NCI-H2029 (cell line): ENCODE measurements around the gene TTC5.
"Not testable (repeated sequence)": the region's sequence is repeated elsewhere in the genome, so short reads cannot be mapped to it uniquely, and the experiment has no call there.

Experiments
- DNase-seq: peaks from one replicate; lab custom pipeline; 2025; lab: John Stamatoyannopoulos, UW

TTC5 gene, protein sequence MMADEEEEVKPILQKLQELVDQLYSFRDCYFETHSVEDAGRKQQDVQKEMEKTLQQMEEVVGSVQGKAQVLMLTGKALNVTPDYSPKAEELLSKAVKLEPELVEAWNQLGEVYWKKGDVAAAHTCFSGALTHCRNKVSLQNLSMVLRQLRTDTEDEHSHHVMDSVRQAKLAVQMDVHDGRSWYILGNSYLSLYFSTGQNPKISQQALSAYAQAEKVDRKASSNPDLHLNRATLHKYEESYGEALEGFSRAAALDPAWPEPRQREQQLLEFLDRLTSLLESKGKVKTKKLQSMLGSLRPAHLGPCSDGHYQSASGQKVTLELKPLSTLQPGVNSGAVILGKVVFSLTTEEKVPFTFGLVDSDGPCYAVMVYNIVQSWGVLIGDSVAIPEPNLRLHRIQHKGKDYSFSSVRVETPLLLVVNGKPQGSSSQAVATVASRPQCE

DNA sequence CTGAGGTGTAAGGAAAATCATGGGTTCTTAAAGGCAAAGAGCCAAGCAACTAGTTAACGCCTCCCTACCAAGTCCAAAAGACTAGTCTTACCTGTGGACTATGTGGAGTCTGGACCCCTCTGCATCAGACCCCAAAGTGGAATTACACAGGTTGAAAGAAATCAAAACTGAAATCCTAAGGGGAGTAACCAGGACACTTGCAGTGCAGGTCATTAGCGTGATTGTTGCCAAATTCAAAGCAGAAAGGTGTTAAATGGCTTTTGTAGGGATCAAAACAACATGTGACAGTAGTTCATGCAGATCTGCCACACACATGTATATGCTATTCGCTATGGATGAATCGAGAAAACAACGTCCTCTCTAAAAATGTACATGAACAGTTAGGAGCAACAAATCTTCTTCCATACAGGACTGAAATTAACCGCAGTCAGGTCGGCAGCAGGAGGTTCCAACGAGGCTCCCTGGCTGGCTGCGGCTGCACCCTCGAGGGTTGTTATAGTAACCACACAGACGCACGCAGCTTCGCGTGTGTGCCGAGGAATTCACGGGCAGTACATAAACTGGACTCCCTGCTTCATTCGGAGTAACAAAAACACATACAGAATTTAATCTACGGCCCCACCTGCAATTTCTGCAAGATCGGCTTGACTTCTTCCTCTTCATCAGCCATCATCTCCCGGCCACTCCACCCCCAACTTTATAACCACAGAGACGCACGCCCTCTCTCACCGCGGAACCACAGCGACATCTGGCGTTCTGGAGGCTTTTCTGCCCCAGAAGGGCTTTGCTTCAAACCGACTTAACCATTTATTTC is at the start of gene TTC5:
TTC5 (minus strand) TSS at position 687 of the 814 bp plus-strand sequence; CDS start at position 673, 14 bp downstream.
- peak; percentile 72 for DNase-seq

DNA sequence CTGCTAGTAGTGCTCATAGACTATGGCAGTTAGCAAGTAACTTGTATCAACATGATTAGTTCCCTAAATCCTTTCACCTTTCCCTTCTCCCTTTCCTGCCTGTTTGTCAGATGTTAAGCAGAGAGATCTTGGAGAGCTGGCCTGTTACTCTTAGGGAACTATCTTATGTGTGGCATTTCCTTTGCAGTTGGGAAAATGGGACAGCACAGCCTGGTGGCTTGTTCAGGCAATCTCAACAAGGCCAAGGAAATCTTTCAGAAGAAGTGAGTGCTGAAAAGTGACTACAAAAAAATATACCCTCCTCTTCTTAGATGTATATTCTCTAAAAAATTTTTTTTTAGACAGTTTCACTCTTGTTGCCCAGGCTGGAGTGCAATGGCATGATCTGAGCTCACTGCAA is 45.1 kb upstream of the TTC5 start:
- DNase-seq: no peak

DNA sequence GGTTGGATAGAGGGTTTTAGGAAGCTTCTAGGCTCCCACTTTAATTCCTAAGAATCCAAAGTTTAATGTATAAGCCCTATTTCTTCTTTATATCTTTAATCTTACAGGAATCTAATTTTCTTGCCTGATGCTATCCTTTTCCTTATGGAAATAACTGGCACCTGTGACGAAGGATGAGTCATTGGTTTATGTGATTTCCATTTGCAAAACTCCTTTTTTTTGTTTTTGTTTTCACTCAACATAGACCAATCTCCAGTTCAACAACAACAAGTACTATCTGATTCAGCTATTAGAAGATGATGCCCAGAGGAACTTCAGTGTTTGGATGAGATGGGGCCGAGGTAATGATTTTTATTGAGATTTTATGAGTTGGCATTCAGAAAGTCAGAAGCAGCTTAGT is 44.5 kb upstream of the TTC5 start:
- no peak for DNase-seq

DNA sequence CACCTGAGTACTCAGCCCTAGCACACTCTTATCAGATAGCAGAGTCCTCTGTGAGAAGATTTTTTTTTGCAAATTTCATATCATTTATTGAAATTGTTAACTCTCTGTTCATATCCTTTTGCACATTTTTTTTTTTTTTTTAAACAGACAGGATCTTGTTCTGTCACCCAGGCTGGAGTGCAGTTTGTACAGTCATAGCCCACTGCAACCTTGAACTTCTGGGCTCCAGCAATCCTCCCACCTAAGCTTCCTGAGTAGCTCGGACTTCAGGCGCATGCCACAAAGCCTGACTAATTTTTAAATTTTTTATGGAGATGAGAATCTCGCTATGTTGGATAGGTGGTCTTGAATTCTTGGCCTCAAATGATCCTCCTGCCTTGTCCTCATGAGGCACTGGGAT is 42.0 kb upstream of the TTC5 start:
- DNase-seq: no peak

DNA sequence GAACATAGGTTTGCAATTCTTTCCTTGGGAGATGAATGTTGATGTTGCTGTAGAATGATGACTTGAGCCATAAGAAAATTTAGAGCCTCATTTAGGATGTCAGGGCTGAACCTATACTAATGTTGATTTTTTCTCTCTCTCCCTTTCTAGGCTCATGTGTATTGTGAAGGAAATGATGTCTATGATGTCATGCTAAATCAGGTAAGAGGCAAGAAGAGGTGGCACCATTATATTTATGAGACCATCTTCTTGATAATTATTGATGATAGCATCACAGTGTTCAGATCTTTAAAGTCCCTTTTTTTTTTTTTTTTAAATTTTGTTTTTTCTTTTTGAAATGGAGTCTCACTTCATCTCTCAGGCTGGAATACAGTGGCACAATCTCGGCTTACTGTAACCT is 41.0 kb upstream of the TTC5 start:
- DNase-seq: no peak

DNA sequence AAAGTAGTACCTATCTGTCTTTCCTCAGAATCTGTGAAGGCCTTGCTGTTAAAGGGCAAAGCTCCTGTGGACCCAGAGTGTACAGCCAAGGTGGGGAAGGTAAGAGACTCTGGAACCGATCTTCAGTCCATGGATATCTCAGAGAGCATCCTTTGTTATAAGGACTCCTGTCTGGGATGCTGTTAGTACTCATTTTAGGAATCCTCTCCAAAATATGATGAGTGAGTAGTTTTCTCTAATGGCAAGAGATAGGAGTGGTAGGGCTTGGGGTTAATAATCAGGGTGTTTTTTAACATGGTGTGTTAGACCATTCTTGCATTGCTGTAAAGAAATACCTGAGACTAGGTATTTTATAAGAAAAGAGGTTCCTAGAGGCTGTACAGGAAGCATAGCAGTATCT is 39.6 kb upstream of the TTC5 start:
- no peak for DNase-seq

DNA sequence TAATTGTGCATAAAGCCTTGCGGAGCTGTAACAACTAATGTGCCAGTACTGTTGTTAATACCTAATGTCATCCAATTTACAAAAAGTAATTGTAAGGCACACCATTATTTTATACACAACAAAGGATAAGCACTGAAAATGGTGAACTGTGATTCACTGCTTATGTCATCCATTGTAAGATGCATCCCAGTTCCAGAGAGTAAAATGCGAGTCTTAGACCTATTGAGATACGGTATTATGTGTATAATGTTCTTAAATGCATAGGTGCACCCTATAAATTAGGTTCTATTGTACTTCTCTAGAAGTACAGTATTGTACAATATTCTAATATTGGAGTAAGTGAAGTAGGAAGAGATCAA is 38.1 kb upstream of the TTC5 start:
- no peak for DNase-seq

DNA sequence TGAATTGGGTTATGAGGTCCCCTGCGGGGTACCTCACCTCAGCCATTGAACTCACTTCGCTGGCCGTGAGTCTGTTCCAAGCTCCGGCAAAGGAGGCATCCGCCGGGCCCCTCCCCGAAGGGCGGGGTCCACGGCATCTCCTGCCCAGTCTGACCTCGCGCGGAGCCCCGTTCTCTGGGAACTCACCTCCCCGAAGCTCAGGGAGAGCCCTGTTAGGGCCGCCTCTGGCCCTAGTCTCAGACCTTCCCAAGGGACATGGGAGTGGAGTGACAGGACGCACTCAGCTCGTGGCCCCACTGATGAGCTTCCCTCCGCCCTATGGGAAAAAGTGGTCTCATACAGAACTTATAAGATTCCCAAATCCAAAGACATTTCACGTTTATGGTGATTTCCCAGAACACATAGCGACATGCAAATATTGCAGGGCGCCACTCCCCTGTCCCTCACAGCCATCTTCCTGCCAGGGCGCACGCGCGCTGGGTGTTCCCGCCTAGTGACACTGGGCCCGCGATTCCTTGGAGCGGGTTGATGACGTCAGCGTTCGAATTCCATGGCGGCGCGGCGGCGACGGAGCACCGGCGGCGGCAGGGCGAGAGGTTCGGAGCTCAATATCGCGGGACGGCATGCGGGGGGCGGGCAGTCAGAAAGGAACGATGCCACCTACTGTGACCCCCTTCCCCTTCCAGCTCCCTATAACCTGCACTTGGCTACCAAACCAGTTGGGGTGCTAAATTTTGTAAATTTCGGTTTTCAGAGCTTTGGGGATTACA is 37.5 kb upstream of the TTC5 start, which contains the start of gene PARP2:
PARP2 (plus strand) TSS at position 544 of the 770 bp plus-strand sequence; CDS start at position 551, 7 bp downstream.
- peak; percentile 100 for DNase-seq

DNA sequence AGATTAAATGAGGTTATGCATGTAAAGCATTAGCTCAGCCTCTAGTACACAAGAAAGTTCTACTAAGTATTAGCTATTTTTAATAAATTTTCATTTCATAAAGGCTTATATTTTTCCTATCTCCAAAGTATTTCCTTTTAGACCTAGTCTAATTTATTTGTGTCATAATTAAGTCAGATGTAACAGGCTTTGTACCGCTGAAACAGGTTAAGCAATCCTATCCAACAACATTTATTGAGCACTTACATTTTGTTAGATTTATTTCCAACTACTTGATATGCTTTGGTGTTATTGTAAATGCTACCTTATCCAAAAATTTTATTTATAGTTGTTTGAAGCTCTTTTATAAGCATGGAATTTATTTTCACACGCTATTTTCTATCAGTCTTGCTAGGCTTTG is 35.9 kb upstream of the TTC5 start:
- DNase-seq: no peak

DNA sequence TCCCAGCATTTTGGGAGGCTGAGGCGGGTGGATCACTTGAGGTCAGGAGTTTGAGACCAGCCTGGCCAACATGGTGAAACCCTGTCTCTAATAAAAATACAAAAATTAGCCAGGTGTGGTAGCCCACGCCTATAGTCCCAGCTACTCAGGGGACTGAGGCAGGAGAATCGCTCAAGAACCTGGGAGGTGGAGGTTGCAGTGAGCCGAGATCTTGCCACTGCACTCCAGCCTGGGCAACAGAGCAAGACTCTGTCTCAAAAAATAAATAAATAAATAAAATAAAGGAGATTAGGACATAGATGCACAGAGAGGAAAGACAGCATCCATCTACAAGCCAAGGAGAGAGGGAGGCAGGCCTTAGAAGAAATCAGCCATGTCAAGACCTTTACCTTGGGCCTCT is 35.3 kb upstream of the TTC5 start:
- DNase-seq: not testable (repeated sequence)

DNA sequence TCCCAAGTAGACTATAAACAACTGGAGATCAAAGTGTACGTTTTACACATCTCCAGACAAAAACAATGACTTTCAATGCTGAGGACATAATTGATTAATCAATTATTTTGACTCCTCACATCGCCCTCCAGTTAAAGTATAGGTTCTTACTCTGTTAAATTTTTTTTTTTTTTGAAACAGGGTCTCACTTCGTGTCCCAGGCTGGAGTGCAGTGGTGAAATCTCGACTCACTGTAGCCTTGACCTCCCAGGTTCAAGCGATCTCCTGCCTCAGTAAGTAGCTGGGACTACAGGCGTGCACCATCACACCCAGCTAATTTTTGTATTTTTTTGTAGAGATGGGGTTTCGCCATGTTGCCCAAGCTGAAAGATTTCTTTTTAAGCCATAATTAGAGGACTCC is 28.3 kb upstream of the TTC5 start:
- no peak for DNase-seq

DNA sequence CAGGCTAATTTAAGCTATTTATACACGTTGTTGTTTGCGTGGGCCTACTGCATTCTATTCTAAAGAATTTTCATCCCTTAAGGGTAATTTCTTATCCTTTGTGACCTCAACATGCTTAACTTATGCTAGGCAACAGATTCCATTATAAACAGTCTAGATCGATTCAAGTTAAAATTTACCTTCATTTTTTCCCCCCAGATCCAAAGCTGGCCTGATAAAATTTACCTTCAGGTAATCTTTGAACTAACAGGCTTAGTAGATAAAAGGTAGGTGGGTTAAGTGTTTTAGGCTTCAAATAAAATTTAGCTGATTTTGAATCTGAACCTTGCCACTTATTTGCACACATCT is 27.7 kb upstream of the TTC5 start:
- DNase-seq: no peak

DNA sequence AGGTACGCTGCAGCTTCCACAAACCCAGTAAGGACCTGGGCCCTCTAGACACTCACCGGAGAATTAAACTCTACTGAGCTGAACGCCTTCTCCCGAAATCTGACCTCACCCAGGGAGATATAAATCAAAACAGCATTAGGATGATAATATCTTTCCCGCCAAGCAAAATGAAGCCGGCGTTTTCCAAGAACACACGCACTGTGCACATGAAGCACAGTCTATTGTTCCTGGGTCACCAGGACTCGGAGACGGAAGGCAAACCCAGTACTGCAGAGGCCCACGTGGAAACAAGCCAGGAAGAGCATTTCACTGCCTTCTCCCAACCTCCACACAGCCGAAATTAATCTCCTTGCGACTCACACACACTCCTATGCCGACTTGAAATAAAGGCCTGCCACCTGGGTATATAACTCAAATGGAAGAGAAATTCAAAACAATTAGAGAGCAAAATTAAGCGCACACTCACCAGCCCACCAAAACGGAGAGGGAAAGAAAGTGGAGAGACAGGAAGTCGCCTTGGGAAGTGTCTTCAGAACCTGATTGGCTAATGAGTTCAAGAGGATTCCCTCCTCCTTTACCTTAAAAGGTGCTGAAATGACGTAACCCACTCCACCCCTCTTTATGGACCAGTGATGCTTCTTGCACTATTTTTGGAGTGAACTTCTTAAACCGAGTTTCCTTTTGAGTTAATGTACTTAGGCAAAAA is 27.2 kb upstream of the TTC5 start, which contains the start of gene CCNB1IP1:
CCNB1IP1 (minus strand) TSS at position 492 of the 706 bp plus-strand sequence. CDS start 16,756 bp downstream, outside the sequence.
- peak; percentile 92 for DNase-seq

DNA sequence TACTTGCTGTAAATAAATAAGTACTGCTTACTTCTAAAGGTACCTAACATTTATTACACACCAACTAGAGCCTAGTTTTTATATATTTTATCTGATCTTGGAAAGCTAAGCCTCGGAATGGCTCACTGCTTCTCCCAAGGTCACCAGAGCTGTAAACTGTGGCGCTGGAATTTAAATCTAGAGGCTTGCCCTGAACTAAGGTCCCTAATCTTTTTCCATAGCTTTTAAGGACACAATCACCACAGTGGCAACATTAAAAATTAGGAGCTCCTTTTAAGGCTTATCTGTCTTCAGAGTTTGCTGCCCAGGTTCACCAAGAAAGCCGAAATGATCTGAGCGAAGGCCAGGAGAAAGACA is 26.7 kb upstream of the TTC5 start:
- DNase-seq: no peak

DNA sequence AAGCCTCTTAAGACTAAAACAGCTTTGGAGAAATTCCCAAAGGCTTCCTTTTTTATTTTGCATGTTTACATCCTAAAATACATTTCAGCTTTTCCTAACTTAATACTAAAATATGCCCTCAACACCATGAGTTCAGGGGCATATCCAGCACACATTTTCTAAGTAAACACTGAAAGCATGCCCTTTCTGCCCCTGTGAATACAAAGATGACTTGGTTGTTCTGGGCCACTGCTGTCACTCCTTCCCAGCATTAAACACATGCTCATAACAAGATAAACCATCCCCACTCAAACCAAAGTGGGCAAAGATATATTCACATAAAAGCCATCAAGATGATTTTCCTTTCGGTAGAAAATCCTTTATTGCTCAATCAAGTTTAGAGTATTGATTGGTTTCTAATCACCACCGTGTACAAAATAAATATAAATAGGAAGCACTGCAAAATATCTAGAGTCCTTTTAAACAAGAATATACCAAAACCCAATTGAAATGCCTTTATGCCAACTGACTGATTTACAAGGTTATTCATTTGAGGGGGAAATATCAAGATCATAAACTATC is 25.4 kb upstream of the TTC5 start:
- DNase-seq: no peak

DNA sequence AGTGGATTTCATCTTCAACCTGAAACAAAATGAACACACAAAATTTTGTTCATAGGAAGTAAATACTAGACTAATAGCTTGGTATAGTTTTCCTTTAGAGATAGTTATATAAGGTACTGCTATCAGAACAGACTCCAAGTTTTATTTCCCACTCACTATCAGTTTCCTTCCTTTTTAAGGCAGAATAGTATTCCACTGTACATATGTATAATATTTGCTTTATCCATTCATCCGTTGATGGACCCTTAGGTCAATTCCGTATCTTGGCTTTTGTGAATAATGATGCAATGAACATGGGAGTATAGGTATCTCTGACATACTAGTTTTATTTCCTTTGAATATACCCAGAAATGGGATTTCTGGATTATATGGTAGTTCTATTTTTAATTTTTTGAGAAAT is 23.6 kb upstream of the TTC5 start:
- no peak for DNase-seq

DNA sequence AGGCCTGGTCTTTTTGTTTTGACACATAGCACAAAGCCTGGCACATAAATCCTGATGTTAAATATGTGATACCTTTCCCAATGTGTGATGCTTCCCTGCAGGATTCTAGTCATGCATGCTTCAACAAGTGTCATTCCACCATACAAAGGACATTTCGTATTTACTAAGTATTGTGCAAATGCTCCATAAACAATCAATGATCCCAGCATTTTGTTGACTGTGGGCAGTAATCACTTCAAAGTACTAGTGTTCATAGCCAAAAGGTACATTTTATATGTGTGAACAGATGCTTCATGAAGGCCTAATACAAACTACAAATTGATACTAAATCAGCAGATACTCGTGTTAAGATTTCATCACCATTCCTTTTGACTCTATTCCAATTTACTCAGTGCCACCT is 23.0 kb upstream of the TTC5 start:
- DNase-seq: peak; percentile 3

DNA sequence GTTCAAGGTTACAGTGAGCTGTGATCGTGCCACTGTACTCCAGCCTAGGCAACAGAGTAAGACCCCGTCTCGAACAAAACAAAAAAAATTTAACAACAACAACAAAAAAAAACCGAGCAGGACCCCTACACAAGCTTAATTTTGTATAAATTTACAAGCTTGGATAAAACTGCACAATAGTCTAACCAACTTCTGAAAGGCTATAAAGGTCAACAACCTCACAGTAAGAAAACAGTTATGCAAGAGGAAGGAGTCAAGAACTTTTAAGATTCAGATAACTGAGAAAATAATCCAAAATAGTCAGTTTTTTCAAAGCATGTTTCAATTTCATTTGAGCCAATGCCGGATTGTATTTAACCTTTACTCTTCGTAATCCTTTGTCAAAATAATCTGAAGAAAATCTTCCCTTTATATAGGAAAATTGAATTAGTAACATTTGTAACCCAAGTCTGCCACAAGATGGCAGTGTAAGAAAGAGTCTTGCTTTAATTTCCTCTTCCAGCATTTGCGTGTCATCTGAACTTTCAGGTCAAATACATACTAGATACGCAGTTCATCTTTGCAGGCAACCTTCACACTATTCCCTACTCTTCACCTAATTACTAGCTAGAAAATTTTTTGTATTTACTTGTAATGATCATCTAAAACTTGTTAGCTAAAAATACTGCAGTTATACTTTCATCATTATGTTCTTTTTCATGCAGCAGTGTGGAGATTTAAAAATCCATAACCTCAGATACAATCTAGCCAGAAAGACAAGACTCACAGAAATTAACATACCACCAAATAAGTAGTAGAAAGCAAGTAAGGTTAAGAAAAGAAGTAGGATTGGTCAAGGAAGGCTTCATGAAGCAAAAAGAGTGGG is 21.5 kb upstream of the TTC5 start:
- DNase-seq: peak; percentile 27

DNA sequence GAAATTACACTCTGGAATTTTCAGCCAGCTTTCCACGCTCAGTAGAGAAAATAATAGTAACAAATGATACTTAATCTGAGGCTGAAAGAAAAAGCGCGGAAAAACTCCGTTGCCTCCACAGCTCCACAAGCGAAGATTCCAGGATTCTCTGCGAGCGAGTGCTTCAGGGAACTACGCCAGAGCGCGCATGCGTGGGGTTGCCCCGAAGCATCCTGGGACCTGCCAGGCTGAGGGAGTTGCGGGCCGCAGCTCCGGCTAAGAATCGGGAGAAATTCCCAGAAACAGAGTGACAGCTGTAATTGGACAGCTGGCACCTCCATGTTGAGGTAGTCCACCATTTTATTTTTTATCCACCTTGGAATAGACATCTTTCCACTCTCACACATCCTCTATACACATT is 12.0 kb upstream of the TTC5 start:
- DNase-seq: no peak

DNA sequence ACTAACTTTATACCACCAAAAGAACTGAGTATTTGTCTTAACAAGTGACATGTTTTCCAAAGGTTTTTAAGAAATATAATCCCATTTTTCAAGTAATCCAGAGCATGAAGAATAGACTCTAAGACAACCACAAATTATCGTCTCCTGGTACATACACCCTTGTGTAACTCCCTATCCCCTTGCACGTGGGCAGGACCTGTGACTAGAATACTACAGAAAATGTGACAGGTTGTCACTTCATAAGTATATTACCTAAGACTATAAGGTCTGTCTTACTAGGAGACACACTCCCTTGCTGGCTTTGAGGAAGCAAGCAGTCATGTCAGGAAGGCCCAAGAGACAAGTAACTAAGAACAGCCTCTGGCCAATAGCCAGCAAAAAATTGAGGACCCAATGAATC is 8.3 kb upstream of the TTC5 start:
- DNase-seq: no peak

DNA sequence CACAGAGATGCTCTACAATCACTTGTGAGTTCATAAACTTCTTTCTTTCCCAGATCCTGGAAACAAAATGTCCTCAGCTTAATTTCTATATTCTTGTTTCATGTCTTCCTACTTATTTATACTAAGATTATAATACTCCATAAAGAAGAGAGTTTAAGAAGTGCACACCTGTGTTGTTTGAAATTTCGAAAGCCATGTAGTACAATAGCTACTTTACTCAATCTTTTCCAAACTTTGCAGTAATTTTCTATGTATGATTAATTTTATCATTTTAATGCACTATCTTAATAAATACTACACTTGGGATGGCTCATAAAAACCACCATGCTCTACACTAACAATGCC is 300 bp upstream of the TTC5 start:
- DNase-seq: no peak
